ENCODE data around the gene SKAP1. TPM values are rescaled to one million over a fixed set of nuclear protein-coding genes. Genes with fewer than 3 reads are reported as not detected.

Gene SKAP1
- total and polyA plus RNA-seq, 2 donors (not counting 1 experiment from before 2014, with no cell fraction given) = not detected

DNA sequence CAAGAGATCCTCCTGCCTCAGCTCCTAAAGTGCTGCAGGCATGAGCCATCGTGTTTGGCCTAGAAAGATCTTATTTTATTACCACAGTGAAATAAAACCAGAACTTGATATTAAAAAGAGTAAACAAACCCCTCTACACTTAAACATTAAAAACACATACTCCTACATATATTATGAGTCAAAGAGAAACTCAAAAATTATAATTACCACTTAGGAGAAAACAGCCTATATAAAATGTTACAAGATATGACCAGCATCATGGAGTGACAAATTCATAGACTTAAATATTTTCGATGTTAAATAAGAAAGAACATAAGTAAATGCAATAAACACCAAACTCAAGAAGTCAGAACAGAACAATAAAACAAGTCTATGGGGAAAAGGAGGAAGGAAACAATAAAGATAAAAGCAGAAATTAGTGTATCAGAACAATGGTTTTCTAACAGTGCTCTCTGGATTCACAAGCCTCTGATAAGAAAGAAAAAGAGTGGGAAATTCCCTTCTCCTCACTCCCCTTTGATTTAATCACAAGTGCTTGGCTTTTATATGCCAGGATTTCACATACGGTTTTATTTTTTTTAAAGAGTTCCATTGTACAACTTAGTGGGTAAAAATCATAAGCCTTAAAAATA is 23.0 kb downstream of the SKAP1 start:
- H3K79me2 ChIP-seq (ENCODE audit: control insufficient read depth, insufficient read depth, low read length) = no peaks in the 10 kb centered on the region
- TF ChIP-seq, protein P1, sequence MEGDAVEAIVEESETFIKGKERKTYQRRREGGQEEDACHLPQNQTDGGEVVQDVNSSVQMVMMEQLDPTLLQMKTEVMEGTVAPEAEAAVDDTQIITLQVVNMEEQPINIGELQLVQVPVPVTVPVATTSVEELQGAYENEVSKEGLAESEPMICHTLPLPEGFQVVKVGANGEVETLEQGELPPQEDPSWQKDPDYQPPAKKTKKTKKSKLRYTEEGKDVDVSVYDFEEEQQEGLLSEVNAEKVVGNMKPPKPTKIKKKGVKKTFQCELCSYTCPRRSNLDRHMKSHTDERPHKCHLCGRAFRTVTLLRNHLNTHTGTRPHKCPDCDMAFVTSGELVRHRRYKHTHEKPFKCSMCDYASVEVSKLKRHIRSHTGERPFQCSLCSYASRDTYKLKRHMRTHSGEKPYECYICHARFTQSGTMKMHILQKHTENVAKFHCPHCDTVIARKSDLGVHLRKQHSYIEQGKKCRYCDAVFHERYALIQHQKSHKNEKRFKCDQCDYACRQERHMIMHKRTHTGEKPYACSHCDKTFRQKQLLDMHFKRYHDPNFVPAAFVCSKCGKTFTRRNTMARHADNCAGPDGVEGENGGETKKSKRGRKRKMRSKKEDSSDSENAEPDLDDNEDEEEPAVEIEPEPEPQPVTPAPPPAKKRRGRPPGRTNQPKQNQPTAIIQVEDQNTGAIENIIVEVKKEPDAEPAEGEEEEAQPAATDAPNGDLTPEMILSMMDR (conservative IDR thresholded peaks at IDR 0.05 in 1 of 2, IDR thresholded peaks at IDR 0.05 in 1 of 2; ENCODE audit: low read depth in 1 of 2, low read length in 2 of 2) = no peak
- TF ChIP-seq EZH2 (IDR thresholded peaks at IDR 0.05; ENCODE audit: low read length, missing control alignments) = no peak
- no peak overlapping the region for H3K4me3 ChIP-seq (replicated peaks in 1 of 4; ENCODE audit: control extremely low read depth in 1 of 4, insufficient read depth in 1 of 4, low read depth in 3 of 4, low read length in 4 of 4)
- H3K27me3 ChIP-seq (ENCODE audit: control insufficient read depth, insufficient read depth, low read length) = no peaks in the 10 kb centered on the region
- H3K4me2 ChIP-seq (ENCODE audit: extremely low read depth, insufficient read depth, low read length) = no peak overlapping the region
- H3K4me1 ChIP-seq (ENCODE audit: control insufficient read depth, extremely low read depth, insufficient read depth, low read length) = no peaks in the 10 kb centered on the region
- H3K9me3 ChIP-seq (ENCODE audit: control insufficient read depth, insufficient read depth, low read depth, low read length) = no peaks in the 10 kb centered on the region
- DNase-seq (ENCODE audit: low read depth in 2 of 2) = no peak
- H2AFZ ChIP-seq (ENCODE audit: low read length) = no peak overlapping the region
- no peaks in the 10 kb centered on the region for H3K36me3 ChIP-seq (ENCODE audit: control insufficient read depth, insufficient read depth, low read length)
- no peak overlapping the region for H3K9ac ChIP-seq (ENCODE audit: insufficient read depth, low read length)
- H3K27ac ChIP-seq (ENCODE audit: insufficient read depth, low read length) = no peak overlapping the region
- H4K20me1 ChIP-seq (ENCODE audit: control insufficient read depth, extremely low read depth, insufficient read depth, low read length) = no peaks in the 10 kb centered on the region

DNA sequence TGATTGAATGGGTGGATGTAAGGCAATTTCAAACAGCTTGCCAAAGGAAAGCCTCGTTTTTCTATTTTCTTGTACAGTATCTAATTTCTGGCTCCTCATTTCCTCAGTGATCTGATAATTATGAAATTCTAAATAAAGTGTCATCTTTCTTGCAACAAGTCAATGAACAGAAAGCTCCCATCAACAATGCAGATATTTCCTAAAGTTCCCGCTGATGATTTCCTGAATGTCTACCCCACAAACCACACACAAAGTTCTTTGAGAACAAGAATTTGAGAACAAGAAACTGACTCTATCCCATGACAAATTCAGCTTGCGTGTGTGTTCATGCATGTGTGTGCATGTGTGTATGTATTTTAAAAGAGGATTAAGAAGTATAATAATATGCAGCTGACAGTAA is 35.2 kb downstream of the SKAP1 start:
- Histone ChIP-seq H2AFZ (ENCODE audit: low read length) (no peak overlapping the region), H3K36me3 (ENCODE audit: control insufficient read depth, insufficient read depth, low read length) (no peaks in the 10 kb centered on the region), H3K79me2 (ENCODE audit: control insufficient read depth, insufficient read depth, low read length) (no peaks in the 10 kb centered on the region), H3K27me3 (ENCODE audit: control insufficient read depth, insufficient read depth, low read length) (no peaks in the 10 kb centered on the region), H3K4me3 (replicated peaks in 1 of 4; ENCODE audit: control extremely low read depth in 1 of 4, insufficient read depth in 1 of 4, low read depth in 3 of 4, low read length in 4 of 4) (no peak overlapping the region), H3K27ac (ENCODE audit: insufficient read depth, low read length) (no peak overlapping the region), H3K4me2 (ENCODE audit: extremely low read depth, insufficient read depth, low read length) (no peak overlapping the region), H3K9ac (ENCODE audit: insufficient read depth, low read length) (no peak overlapping the region), H3K9me3 (ENCODE audit: control insufficient read depth, insufficient read depth, low read depth, low read length) (no peaks in the 10 kb centered on the region), H3K4me1 (ENCODE audit: control insufficient read depth, extremely low read depth, insufficient read depth, low read length) (no peaks in the 10 kb centered on the region), H4K20me1 (ENCODE audit: control insufficient read depth, extremely low read depth, insufficient read depth, low read length) (no peaks in the 10 kb centered on the region)
- no peak for DNase-seq (ENCODE audit: low read depth in 2 of 2)
- TF ChIP-seq EZH2 (IDR thresholded peaks at IDR 0.05; ENCODE audit: low read length, missing control alignments) = no peak
- TF ChIP-seq, protein P1 (conservative IDR thresholded peaks at IDR 0.05 in 1 of 2, IDR thresholded peaks at IDR 0.05 in 1 of 2; ENCODE audit: low read depth in 1 of 2, low read length in 2 of 2) = no peak

DNA sequence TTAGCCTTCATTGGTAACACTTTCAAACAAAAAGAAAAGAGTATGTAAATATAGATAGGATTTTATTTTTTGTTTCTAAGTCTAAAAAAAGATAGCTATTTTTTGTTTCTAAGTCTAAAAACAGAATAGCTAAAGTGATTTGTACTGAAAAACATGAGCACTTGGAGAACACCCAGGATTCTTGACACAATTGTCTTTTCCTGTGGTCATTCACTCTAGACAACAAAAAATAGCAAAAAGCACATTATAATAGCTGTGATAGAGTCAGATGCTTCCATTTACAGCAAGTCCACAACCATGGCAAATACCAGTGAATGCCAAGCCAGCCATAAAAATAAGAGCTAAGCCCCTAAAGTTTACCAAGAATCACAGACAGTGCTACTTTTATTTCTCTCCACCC is 36.7 kb downstream of the SKAP1 start:
- H3K9ac ChIP-seq (ENCODE audit: insufficient read depth, low read length) = no peak overlapping the region
- no peaks in the 10 kb centered on the region for H3K79me2 ChIP-seq (ENCODE audit: control insufficient read depth, insufficient read depth, low read length)
- H3K27me3 ChIP-seq (ENCODE audit: control insufficient read depth, insufficient read depth, low read length) = no peaks in the 10 kb centered on the region
- no peaks in the 10 kb centered on the region for H3K36me3 ChIP-seq (ENCODE audit: control insufficient read depth, insufficient read depth, low read length)
- TF ChIP-seq, protein P1 (conservative IDR thresholded peaks at IDR 0.05 in 1 of 2, IDR thresholded peaks at IDR 0.05 in 1 of 2; ENCODE audit: low read depth in 1 of 2, low read length in 2 of 2) = no peak
- no peak for TF ChIP-seq EZH2 (IDR thresholded peaks at IDR 0.05; ENCODE audit: low read length, missing control alignments)
- H3K4me2 ChIP-seq (ENCODE audit: extremely low read depth, insufficient read depth, low read length) = no peak overlapping the region
- no peak overlapping the region for H2AFZ ChIP-seq (ENCODE audit: low read length)
- no peaks in the 10 kb centered on the region for H3K4me1 ChIP-seq (ENCODE audit: control insufficient read depth, extremely low read depth, insufficient read depth, low read length)
- H3K9me3 ChIP-seq (ENCODE audit: control insufficient read depth, insufficient read depth, low read depth, low read length) = no peaks in the 10 kb centered on the region
- no peak overlapping the region for H3K4me3 ChIP-seq (replicated peaks in 1 of 4; ENCODE audit: control extremely low read depth in 1 of 4, insufficient read depth in 1 of 4, low read depth in 3 of 4, low read length in 4 of 4)
- no peaks in the 10 kb centered on the region for H4K20me1 ChIP-seq (ENCODE audit: control insufficient read depth, extremely low read depth, insufficient read depth, low read length)
- DNase-seq (ENCODE audit: low read depth in 2 of 2) = peak in 1 of 2 donors; percentile 4
- H3K27ac ChIP-seq (ENCODE audit: insufficient read depth, low read length) = no peak overlapping the region
